CD4-positive, alpha-beta memory T cell (primary cell): ENCODE measurements around the gene EIF4E1B. TPM values are rescaled to one million over a fixed set of nuclear protein-coding genes. Genes with fewer than 3 reads are reported as not detected.

Experiments
- microRNA-seq: library from miRNA; unstranded; fragments of <30 nt; microRNA quantifications from one replicate; pipeline ENCODE4 v1.2.0, GENCODE V29; 2021; ENCODE audit warnings: borderline replicate concordance, borderline number of aligned reads, borderline microRNAs expressed, mixed read lengths
- polyA plus RNA-seq, 2 donors: library from polyadenylated mRNA; unstranded; fragments of 300-500 nt; fragmentation: Illumina TruSeq; gene quantifications; one replicate each; pipeline ENCODE4 v1.2.3, GENCODE V29; 2021
- total RNA-seq, 2 experiments: library from RNA; stranded (reverse); gene quantifications; one replicate each; pipeline ENCODE4 v1.2.3, GENCODE V29; 2021

EIF4E1B gene
- total and polyA plus RNA-seq, 4 experiments from 2014 or later: not detected

Small RNA genes lying within 50 kb of the gene (microRNA-seq; reads per million reads assigned to microRNA genes)
- not detected for gene MIR4281

Other genes starting within 250 kb of the EIF4E1B start
- gene NOP16, start 242.1 kb upstream of the EIF4E1B start, total RNA-seq: 10 to 100 TPM; 16.9 to 19.4 TPM
- 10 to 100 TPM; 19.3 to 46.3 TPM for gene NOP16, start 242.1 kb upstream of the EIF4E1B start, polyA plus RNA-seq
- gene HIGD2A, start 241.9 kb upstream of the EIF4E1B start, total RNA-seq: 10 to 100 TPM; 81.3 to 83.4 TPM
- 100 to 1,000 TPM; 191 to 224 TPM for gene HIGD2A, start 241.9 kb upstream of the EIF4E1B start, polyA plus RNA-seq
- 10 to 100 TPM; 34.8 to 40.5 TPM for gene CLTB, start 214.1 kb upstream of the EIF4E1B start, total RNA-seq
- 10 to 100 TPM; 64.3 to 76.6 TPM for gene CLTB, start 214.1 kb upstream of the EIF4E1B start, polyA plus RNA-seq
- 10 to 100 TPM; 32.3 to 33.6 TPM for gene FAF2, start 182.3 kb upstream of the EIF4E1B start, total RNA-seq
- 10 to 100 TPM; 10.8 to 18.4 TPM for gene FAF2, start 182.3 kb upstream of the EIF4E1B start, polyA plus RNA-seq
- 100 to 1,000 TPM; 247 to 262 TPM for gene RNF44, start 93.3 kb upstream of the EIF4E1B start, total RNA-seq
- gene RNF44, start 93.3 kb upstream of the EIF4E1B start, polyA plus RNA-seq: 1 to 10 TPM; 1.1 to 7.1 TPM
- 1 to 10 TPM; 2.9 TPM for gene CDHR2, start 81.3 kb upstream of the EIF4E1B start, total RNA-seq
- not detected for gene CDHR2, start 81.3 kb upstream of the EIF4E1B start, polyA plus RNA-seq
- gene GPRIN1, start 20.5 kb upstream of the EIF4E1B start, total RNA-seq: under 1 TPM; 0.41 to 0.44 TPM
- gene GPRIN1, start 20.5 kb upstream of the EIF4E1B start, polyA plus RNA-seq: under 1 TPM in 1 of 2 donors, not detected in 1; 0.37 TPM
- gene SNCB, start 141 bp upstream of the EIF4E1B start, total RNA-seq: not detected
- not detected for gene SNCB, start 141 bp upstream of the EIF4E1B start, polyA plus RNA-seq
- 10 to 100 TPM; 27.4 to 30.7 TPM for gene TSPAN17, start 16.8 kb downstream of the EIF4E1B start, total RNA-seq
- gene TSPAN17, start 16.8 kb downstream of the EIF4E1B start, polyA plus RNA-seq: 10 to 100 TPM; 16.0 to 26.7 TPM
- not detected for gene UNC5A, start 179.9 kb downstream of the EIF4E1B start, total RNA-seq
- not detected for gene UNC5A, start 179.9 kb downstream of the EIF4E1B start, polyA plus RNA-seq